Tongue (tissue), 2 donors: ENCODE measurements around the gene ZMYM2. TPM values are rescaled to one million over a fixed set of nuclear protein-coding genes. Genes with fewer than 3 reads are reported as not detected.

ENCODE experiments used
- DNase-seq: peaks from one replicate; pipeline ENCODE4 v3.0.0-alpha.2; 2015
- total RNA-seq: library from RNA; depleted of rRNA; stranded (reverse); fragments of >200 nt; gene quantifications from one replicate; pipeline ENCODE4 v1.2.3, GENCODE V29; 2014

Gene ZMYM2
- total RNA-seq, 1 donor from 2014 or later: 120 TPM

GRCh38 chr13:20134732-20135131 is 176.2 kb downstream of the ZMYM2 start:
- DNase-seq: no peak

DNA sequence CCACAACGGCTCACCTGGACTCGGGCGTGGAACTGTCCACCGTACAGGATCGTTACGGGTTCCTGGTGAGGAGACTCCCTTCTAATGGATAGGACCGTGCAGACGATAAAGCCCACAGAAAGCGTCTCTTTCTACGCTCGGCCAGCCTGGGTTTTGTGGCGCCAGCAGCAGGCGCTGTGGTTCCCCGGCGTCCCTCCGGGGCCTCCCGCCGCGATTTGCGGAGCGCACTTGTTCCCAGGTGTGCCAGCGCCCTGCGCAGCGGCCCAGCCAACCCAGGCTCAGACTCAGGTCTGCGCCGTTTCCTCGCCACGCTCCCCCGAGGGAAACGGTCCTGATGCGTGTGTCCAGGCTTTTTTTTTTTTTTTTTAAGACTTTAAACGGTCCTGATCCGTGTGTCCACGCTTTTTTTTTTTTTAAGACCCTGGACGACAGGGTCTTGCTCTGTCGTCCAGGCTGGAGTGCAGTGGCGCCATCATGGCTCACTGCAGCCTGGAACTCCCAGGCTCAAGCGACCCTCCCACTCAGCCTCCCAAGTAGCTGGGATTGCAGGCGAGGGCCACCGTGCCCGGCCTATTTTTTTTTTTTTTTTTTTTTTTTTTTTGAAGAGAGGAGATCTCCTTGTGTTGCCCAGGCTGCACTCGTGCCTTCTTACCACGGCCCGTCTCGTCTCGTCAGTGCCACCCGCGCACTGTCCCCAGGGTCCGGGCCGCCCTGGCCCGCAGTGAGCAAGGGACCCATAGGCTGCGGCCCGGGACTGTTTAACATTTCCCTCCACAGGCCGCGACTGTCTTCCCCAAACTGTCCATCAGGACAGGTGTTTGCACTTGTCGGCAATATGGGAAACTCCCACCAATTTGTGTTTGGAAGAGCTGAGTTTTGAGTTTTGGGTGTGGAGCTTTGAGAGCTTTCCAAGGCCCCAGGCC is 178.5 kb downstream of the ZMYM2 start:
- no peak for DNase-seq

DNA sequence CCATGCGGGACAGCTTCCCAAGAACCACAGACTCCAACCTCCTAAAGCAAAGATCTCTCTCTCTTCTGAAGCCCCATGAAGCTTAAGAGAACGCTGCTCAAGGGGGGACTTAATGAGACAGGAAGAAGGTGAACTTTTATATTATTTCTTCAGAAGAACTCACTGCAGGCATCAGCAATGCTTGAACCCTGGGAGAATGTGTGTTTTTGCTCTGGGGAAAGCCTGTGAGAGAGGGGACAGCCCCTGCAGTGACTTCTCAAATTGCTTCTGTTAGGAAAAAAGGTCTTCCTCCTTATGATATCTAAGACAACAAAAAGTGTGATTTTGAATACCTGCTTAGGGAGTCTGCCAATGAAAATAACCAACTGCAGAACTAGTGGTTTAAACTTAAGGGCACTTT is 179.3 kb downstream of the ZMYM2 start:
- DNase-seq: no peak

DNA sequence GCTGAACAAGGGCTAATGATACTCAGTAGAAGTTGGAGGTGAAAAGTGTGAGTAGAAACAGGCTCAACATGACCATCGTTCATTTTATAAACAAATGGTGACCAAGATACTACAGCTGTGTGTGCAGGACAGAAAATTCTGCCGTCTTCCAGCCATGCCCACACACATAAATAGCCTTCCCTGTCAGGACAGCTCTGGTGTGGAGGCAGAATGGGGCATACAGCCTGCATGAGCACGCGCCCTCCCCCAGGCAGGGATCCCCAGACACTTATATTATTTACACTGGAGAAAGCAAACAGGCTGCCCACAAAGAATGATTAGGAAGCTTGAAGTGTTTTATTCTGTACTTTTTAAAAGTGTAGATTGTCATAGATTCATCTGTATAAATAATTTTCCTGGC is 182.0 kb downstream of the ZMYM2 start:
- DNase-seq: no peak

Other genes starting within 250 kb of the ZMYM2 start
- 85.4 TPM for gene PSPC1, start 175.8 kb upstream of the ZMYM2 start, total RNA-seq
- gene ZMYM5, start 95.1 kb upstream of the ZMYM2 start, total RNA-seq: 32.8 TPM
- gene GJA3, start 202.3 kb downstream of the ZMYM2 start, total RNA-seq: 0.92 TPM
- gene GJB2, start 234.2 kb downstream of the ZMYM2 start, total RNA-seq: 21.2 TPM